Immature natural killer cell (primary cell): Measurements from ENCODE around the gene C1orf159. TPM values are rescaled to one million over a fixed set of nuclear protein-coding genes. Genes with fewer than 3 reads are reported as not detected.
"Not testable (repeated sequence)": the region's sequence is repeated elsewhere in the genome, so short reads cannot be mapped to it uniquely, and the experiment has no call there.

Experiments used
- DNase-seq, 3 donors: peaks; one replicate each; pipeline ENCODE4 v3.0.0; 2022; ENCODE audit warnings: mixed read lengths in 1 of 3
- H3K27ac Mint-ChIP-seq, 6 donors: one replicate each; pipeline ENCODE4 v1.8.0; 2020; ENCODE audit warnings: mixed read lengths in 6 of 6, mild to moderate bottlenecking in 5 of 6, inconsistent platforms in 4 of 6, moderate library complexity in 3 of 6
- H3K27me3 Mint-ChIP-seq, 3 donors: one replicate each; pipeline ENCODE4 v1.8.0; 2020 to 2021; ENCODE audit warnings: low read depth in 3 of 3, mild to moderate bottlenecking in 3 of 3, mixed read lengths in 3 of 3, moderate library complexity in 3 of 3, inconsistent platforms in 1 of 3
- H3K36me3 Mint-ChIP-seq, 3 donors: one replicate each; pipeline ENCODE4 v1.8.0; 2020; ENCODE audit warnings: mixed read lengths in 3 of 3, inconsistent platforms in 2 of 3, mild to moderate bottlenecking in 2 of 3
- H3K4me1 Mint-ChIP-seq, 2 donors: one replicate each; pipeline ENCODE4 v1.8.0; 2020; ENCODE audit warnings: inconsistent platforms in 2 of 2, mild to moderate bottlenecking in 2 of 2, mixed read lengths in 2 of 2, moderate library complexity in 1 of 2
- H3K4me3 Mint-ChIP-seq, 5 donors: one replicate each; pipeline ENCODE4 v1.8.0; 2020; ENCODE audit warnings: mild to moderate bottlenecking in 5 of 5, mixed read lengths in 5 of 5, inconsistent platforms in 3 of 5, moderate library complexity in 3 of 5
- H3K9me3 Mint-ChIP-seq, 6 donors: one replicate each; pipeline ENCODE4 v1.8.0; 2020; ENCODE audit warnings: mild to moderate bottlenecking in 6 of 6, mixed read lengths in 6 of 6, inconsistent platforms in 4 of 6, moderate library complexity in 3 of 6
- polyA plus RNA-seq, 3 donors: library from polyadenylated mRNA; unstranded; fragments of 300-500 nt; fragmentation: Illumina TruSeq; gene quantifications; one replicate each; pipeline ENCODE4 v1.2.3, GENCODE V29; 2021

Gene C1orf159
- polyA plus RNA-seq, 3 donors from 2014 or later: 0.99 to 7.5 (median 4.1) TPM

DNA sequence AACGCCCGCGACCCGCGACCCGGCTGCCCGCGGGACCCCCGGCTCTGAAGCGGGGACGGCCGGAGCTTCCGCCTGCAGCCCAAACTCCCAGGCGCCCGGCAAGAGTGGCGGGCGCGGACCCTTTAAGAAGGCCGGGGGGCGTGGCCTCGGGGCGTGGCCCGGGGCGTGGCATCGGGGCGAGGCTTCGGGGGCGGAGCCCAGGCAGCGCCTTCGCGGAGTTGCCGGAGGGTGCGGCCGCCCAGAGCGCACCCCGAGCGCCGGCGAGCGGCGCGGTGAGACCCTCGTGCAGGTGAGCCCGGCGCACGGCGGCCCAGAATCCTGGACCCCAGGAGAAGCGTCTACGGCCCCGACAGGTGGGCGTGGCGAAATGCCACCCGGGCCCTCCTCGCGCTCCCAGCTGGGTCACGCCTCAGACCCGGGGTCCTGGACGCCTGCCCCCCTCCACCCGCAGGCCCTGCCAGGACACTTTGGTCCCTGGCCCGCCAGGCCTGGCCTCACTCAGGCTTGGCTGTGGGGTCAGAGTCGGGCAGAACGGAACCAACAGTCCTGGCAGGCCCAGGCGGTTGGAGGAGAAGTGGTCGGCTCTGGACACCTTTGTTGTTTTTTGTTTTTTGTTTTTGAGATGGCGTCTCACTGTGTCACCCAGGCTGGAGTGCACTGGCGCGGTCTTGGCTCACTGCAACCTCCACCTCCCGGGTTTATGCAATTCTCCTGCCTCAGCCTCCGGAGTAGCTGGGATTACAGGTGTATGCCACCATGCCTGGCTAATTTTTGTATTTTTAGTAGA is 56.2 kb downstream of the C1orf159 start:
- Mint-ChIP-seq H3K36me3 (no peaks in the 10 kb centered on the region), H3K27ac (no peak overlapping the region), H3K27me3 (peaks cover 11 to 14% (median 12%) of the 10 kb centered on the region in 3 donors), H3K4me3 (peak overlapping the region; percentile 12 to 51 (median 43)), H3K4me1 (peaks cover 0 to 5% of the 10 kb centered on the region in 2 donors), H3K9me3 (no peaks in the 10 kb centered on the region)
- peak; percentile 82 to 84 (median 83) for DNase-seq

GRCh38 chr1:1058921-1059493 is 56.9 kb downstream of the C1orf159 start:
- no peaks in the 10 kb centered on the region for H3K36me3 Mint-ChIP-seq
- no peaks in the 10 kb centered on the region for H3K9me3 Mint-ChIP-seq
- H3K4me1 Mint-ChIP-seq: peaks cover 0 to 5% of the 10 kb centered on the region in 2 donors
- no peak overlapping the region for H3K27ac Mint-ChIP-seq
- H3K4me3 Mint-ChIP-seq: peak overlapping the region; percentile 40 to 74 (median 68)
- peaks cover 11 to 14% (median 12%) of the 10 kb centered on the region in 3 donors for H3K27me3 Mint-ChIP-seq
- DNase-seq: peak in 1 of 3 donors; percentile 42

DNA sequence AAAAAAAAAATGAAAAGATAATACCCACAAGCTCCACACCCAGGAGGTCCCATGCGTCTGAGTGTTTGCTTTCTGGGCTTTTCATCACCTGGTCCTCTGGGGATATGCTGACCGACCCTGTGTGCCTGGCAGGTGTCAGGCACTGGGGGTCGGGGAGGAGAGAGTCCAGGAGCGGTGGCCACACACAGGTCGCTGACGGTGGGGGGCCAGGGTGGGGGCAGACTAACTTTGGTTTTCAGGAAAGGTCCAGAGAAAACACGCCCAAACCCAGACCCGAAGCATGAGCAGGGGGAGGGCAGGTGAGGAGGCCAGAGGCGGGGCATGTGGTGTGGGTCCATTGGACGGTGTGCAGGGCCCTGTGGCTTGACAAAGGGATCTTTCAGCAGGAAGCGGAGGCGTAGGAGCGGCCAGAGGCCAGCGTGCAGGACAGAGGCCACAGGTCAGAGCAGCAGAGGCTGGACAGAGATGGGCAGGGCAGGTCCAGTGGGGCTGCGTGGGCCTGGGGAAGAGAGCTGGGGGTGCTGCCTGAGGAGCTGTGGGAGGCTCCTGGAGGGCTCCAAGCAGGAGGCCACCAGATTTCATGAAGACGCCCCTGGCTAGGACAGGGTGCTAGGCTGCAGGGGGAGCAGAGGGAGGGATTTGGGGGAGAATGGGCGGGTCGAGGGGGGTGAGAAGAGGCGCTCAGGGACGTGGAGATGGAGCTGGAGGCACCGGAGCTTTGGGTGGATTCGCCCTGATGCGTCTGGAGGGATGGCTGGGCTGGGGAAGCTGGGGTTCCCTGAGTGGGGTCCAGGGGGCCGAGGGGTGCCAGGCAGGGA is 57.6 kb downstream of the C1orf159 start:
- H3K4me1 Mint-ChIP-seq: peaks cover 0 to 5% of the 10 kb centered on the region in 2 donors
- H3K36me3 Mint-ChIP-seq: no peaks in the 10 kb centered on the region
- DNase-seq: no peak
- H3K27ac Mint-ChIP-seq: no peak overlapping the region
- H3K27me3 Mint-ChIP-seq: peaks cover 11 to 14% (median 12%) of the 10 kb centered on the region in 3 donors
- no peaks in the 10 kb centered on the region for H3K9me3 Mint-ChIP-seq
- H3K4me3 Mint-ChIP-seq: peak overlapping the region; percentile 57 to 74 (median 68)

- H3K36me3 Mint-ChIP-seq, H3K27ac Mint-ChIP-seq, H3K9me3 Mint-ChIP-seq, H3K4me1 Mint-ChIP-seq, DNase-seq: not testable (repeated sequence)
- H3K27me3 Mint-ChIP-seq: peaks cover 11 to 14% (median 11%) of the 10 kb centered on the region in 3 donors
- peak overlapping the region; percentile 13 to 57 (median 49) for H3K4me3 Mint-ChIP-seq
Measured at GRCh38 chr1:1057769-1058087, 58.2 kb downstream of the C1orf159 start.

DNA sequence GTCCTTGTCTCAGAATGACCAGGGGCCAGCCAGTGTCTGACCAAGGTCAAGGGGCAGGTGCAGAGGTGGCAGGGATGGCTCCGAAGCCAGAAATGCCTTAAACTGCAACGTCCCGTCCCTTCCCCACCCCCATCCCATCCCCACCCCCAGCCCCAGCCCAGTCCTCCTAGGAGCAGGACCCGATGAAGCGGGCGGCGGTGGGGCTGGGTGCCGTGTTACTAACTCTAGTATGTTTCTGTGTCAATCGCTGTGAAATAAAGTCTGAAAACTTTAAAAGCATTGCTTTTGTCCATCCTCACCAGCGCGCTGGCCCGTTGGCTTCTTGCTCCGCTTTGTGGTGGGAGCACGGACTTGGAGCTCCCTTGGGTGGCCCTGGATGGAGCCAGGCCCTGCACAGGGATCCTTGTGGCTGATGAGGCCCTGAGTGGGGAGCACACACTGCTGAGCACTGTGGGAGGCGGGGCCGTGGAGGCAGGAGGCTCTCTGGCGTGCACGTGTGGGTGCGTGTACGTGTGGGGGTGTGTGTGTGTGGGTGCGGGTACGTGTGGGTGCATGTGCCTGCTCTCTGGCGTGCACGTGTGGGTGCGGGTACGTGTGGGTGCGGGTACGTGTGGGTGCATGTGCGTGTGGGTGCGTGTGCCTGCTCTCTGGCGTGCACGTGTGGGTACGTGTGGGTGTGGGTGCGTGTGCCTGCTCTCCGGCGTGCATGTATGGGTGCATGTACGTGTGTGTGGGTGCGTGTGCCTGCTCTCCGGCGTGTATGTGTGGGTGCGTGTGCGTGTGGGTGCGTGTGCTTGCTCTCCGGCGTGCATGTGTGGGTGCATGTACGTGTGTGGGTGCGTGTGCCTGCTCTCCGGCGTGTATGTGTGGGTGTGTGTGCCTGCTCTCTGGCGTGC is 59.8 kb downstream of the C1orf159 start:
- Mint-ChIP-seq H3K36me3 (no peaks in the 10 kb centered on the region), H3K27ac (no peak overlapping the region), H3K4me3 (no peak overlapping the region)

GRCh38 chr1:1054971-1055370 is 60.9 kb downstream of the C1orf159 start:
- Mint-ChIP-seq H3K27me3 (peaks cover 4 to 12% (median 9%) of the 10 kb centered on the region in 3 donors), H3K4me1 (peaks cover 0 to 5% of the 10 kb centered on the region in 2 donors), H3K9me3 (no peaks in the 10 kb centered on the region), H3K27ac (no peak overlapping the region), H3K4me3 (no peak overlapping the region), H3K36me3 (no peaks in the 10 kb centered on the region)
- DNase-seq: no peak

More for the DNA sequence above, 59.8 kb downstream of the C1orf159 start:
- H3K9me3 Mint-ChIP-seq: no peaks in the 10 kb centered on the region
- H3K27me3 Mint-ChIP-seq: peaks cover 9 to 14% (median 11%) of the 10 kb centered on the region in 3 donors
- peaks cover 0 to 5% of the 10 kb centered on the region in 2 donors for H3K4me1 Mint-ChIP-seq
- DNase-seq: no peak

GRCh38 chr1:1054099-1054700 is 61.7 kb downstream of the C1orf159 start:
- H3K4me1 Mint-ChIP-seq: peaks cover 0 to 5% of the 10 kb centered on the region in 2 donors
- no peak overlapping the region for H3K27ac Mint-ChIP-seq
- H3K27me3 Mint-ChIP-seq: peaks cover 3 to 10% (median 7%) of the 10 kb centered on the region in 3 donors
- no peak overlapping the region for H3K4me3 Mint-ChIP-seq
- H3K36me3 Mint-ChIP-seq: no peaks in the 10 kb centered on the region
- H3K9me3 Mint-ChIP-seq: no peaks in the 10 kb centered on the region
- no peak for DNase-seq

DNA sequence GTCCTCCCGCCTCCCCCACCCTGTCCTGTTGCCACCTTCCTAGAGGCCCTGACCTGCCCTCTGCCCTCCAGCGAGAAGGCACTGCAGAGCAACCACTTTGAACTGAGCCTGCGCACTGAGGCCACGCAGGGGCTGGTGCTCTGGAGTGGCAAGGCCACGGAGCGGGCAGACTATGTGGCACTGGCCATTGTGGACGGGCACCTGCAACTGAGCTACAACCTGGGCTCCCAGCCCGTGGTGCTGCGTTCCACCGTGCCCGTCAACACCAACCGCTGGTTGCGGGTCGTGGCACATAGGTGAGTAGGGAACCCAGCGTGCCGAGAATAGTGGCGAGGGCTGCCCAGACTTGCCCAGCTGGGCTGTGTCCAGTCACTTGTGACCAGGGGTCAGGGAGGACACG is 62.2 kb downstream of the C1orf159 start:
- H3K27me3 Mint-ChIP-seq: peaks cover 3 to 9% (median 6%) of the 10 kb centered on the region in 3 donors
- H3K27ac Mint-ChIP-seq: no peak overlapping the region
- no peaks in the 10 kb centered on the region for H3K9me3 Mint-ChIP-seq
- peaks cover 0 to 2% of the 10 kb centered on the region in 2 donors for H3K4me1 Mint-ChIP-seq
- no peaks in the 10 kb centered on the region for H3K36me3 Mint-ChIP-seq
- no peak overlapping the region for H3K4me3 Mint-ChIP-seq
- no peak for DNase-seq

DNA sequence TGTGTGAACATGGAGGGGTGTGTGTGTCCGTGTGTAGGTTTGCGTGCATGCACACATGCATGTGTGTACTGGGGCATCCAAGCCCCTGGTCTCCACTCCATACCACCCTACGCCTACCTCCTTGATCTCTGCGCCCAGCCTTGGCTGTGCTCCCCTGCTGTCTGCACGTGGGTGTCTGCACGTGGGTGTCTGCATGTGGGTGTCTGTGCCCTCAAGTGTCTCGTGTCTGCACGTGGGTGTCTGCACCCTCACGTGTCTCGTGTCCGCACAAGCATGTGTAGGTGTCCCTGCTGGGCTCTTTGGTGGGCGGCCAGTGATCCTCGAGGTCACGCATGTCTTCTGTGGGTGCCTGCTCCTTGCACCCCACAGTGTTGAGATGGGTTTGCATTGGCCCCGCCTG is 62.9 kb downstream of the C1orf159 start:
- H3K4me3 Mint-ChIP-seq: no peak overlapping the region

GRCh38 chr1:1052003-1052840 is 63.7 kb downstream of the C1orf159 start:
- no peak overlapping the region for H3K27ac Mint-ChIP-seq

More for the DNA sequence above, 62.9 kb downstream of the C1orf159 start:
- Mint-ChIP-seq H3K9me3 (no peaks in the 10 kb centered on the region), H3K27me3 (peaks cover 3 to 5% (median 5%) of the 10 kb centered on the region in 3 donors), H3K27ac (no peak overlapping the region), H3K4me1 (no peaks in the 10 kb centered on the region), H3K36me3 (no peaks in the 10 kb centered on the region)
- no peak for DNase-seq

DNA sequence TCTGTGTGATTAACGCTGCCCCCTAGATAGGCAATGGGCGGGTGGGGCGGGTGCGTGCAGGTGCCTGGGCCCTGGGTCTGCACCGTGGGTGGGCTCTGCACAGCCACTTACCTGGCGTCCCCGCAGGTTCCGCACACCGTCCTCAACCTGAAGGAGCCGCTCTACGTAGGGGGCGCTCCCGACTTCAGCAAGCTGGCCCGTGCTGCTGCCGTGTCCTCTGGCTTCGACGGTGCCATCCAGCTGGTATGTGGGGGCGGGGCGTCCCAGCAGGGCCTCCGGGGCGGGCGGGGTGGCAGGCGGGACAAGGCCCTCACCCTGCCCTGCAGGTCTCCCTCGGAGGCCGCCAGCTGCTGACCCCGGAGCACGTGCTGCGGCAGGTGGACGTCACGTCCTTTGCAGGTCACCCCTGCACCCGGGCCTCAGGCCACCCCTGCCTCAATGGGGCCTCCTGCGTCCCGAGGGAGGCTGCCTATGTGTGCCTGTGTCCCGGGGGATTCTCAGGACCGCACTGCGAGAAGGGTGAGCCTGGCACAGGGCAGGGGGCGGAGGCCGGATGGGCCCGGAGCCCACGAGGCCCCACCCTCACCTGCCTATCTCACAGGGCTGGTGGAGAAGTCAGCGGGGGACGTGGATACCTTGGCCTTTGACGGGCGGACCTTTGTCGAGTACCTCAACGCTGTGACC is 64.6 kb downstream of the C1orf159 start:
- no peak for DNase-seq
- no peak overlapping the region for H3K4me3 Mint-ChIP-seq
- peaks cover 0 to 3% (median 2%) of the 10 kb centered on the region in 3 donors for H3K27me3 Mint-ChIP-seq
- H3K4me1 Mint-ChIP-seq: no peaks in the 10 kb centered on the region
- H3K9me3 Mint-ChIP-seq: no peaks in the 10 kb centered on the region
- H3K36me3 Mint-ChIP-seq: no peaks in the 10 kb centered on the region
- no peak overlapping the region for H3K27ac Mint-ChIP-seq

More at GRCh38 chr1:1052003-1052840, 63.7 kb downstream of the C1orf159 start:
- DNase-seq: no peak
- Mint-ChIP-seq H3K4me1 (no peaks in the 10 kb centered on the region), H3K36me3 (no peaks in the 10 kb centered on the region), H3K27me3 (peaks cover 2 to 3% (median 2%) of the 10 kb centered on the region in 3 donors), H3K9me3 (no peaks in the 10 kb centered on the region), H3K4me3 (no peak overlapping the region)
